ENCODE data around the gene CFHR5. TPM values are rescaled to one million over a fixed set of nuclear protein-coding genes. Genes with fewer than 3 reads are reported as not detected.

Gene CFHR5
- total RNA-seq, 1 experiment from 2014 or later: not detected

- ATAC-seq: no peak
- Mint-ChIP-seq H3K36me3 (no peaks in the 10 kb centered on the region), H3K4me3 (no peak overlapping the region), H3K27me3 (ENCODE audit: low read depth) (no peaks in the 10 kb centered on the region), H3K27ac (no peak overlapping the region), H3K9me3 (no peaks in the 10 kb centered on the region), H3K4me1 (no peaks in the 10 kb centered on the region)
- no peak for TF ChIP-seq CREM (CRISPR knock-in tag; IDR thresholded peaks at IDR 0.05)
- ChIA-PET POLR2A (no interaction called here), CTCF (no interaction called here)
- no peak for DNase-seq (ENCODE audit: low spot score)
Measured at GRCh38 chr1:197036861-197037260, 59.5 kb downstream of the CFHR5 start.

- no peaks in the 10 kb centered on the region for H3K36me3 Mint-ChIP-seq
- TF ChIP-seq TCF7 (CRISPR knock-in tag; IDR thresholded peaks at IDR 0.05; ENCODE audit: low read depth) (no peak), SOX15 (CRISPR knock-in tag; IDR thresholded peaks at IDR 0.05) (no peak), NFYB (CRISPR knock-in tag; conservative IDR thresholded peaks at IDR 0.05; ENCODE audit: low read depth) (no peak), CREB1 (CRISPR knock-in tag; IDR thresholded peaks at IDR 0.05) (no peak), HMGXB4 (CRISPR knock-in tag; IDR thresholded peaks at IDR 0.05) (no peak), ZNF317 (CRISPR knock-in tag; IDR thresholded peaks at IDR 0.05; ENCODE audit: borderline replicate concordance, low read depth) (no peak), OVOL2 (CRISPR knock-in tag; IDR thresholded peaks at IDR 0.05; ENCODE audit: borderline replicate concordance) (no peak), GABPB1 (CRISPR knock-in tag; IDR thresholded peaks at IDR 0.05) (no peak), ZNF138 (CRISPR knock-in tag; conservative IDR thresholded peaks at IDR 0.05) (no peak)
- ATAC-seq (no peak), DNase-seq (ENCODE audit: low spot score) (no peak)
- no peak overlapping the region for H3K4me3 Mint-ChIP-seq
- H3K27ac Mint-ChIP-seq: no peak overlapping the region
- ChIA-PET POLR2A (interaction anchor here (0.7 kb wide), 1 partner anchor 16 kb away, joined by 3 read pairs; no protein-coding TSS in a partner anchor), CTCF (no interaction called here)
- no peaks in the 10 kb centered on the region for H3K9me3 Mint-ChIP-seq
- no peaks in the 10 kb centered on the region for H3K4me1 Mint-ChIP-seq
- no peaks in the 10 kb centered on the region for H3K27me3 Mint-ChIP-seq (ENCODE audit: low read depth)
Measured at GRCh38 chr1:197041486-197042353, 64.4 kb downstream of the CFHR5 start.

GRCh38 chr1:197042676-197043341 is 65.5 kb downstream of the CFHR5 start:
- ATAC-seq (no peak), DNase-seq (ENCODE audit: low spot score) (no peak)
- no peak overlapping the region for H3K27ac Mint-ChIP-seq
- H3K9me3 Mint-ChIP-seq: 0 out of 2 replicates have a peak, but pooled peaks cover 3% of the 10 kb centered on the region
- H3K27me3 Mint-ChIP-seq (ENCODE audit: low read depth): no peaks in the 10 kb centered on the region
- POLR2A ChIA-PET: no interaction called here
- no peak overlapping the region for H3K4me3 Mint-ChIP-seq
- CTCF ChIA-PET: no interaction called here
- H3K36me3 Mint-ChIP-seq: no peaks in the 10 kb centered on the region
- H3K4me1 Mint-ChIP-seq: no peaks in the 10 kb centered on the region
- TF ChIP-seq ZNF423 (CRISPR knock-in tag; IDR thresholded peaks at IDR 0.05) (no peak), MXD4 (CRISPR knock-in tag; IDR thresholded peaks at IDR 0.05; ENCODE audit: borderline replicate concordance) (no peak), TEAD1 (CRISPR knock-in tag; IDR thresholded peaks at IDR 0.05) (no peak), ZNF396 (CRISPR knock-in tag; IDR thresholded peaks at IDR 0.05; ENCODE audit: borderline replicate concordance) (no peak), ZNF425 (CRISPR knock-in tag; conservative IDR thresholded peaks at IDR 0.05) (no peak), TP53 (CRISPR knock-in tag; IDR thresholded peaks at IDR 0.05) (no peak), NFE2L1 (CRISPR knock-in tag; IDR thresholded peaks at IDR 0.05) (no peak), USF2 (CRISPR knock-in tag; IDR thresholded peaks at IDR 0.05) (no peak), ZNF512 (CRISPR knock-in tag; IDR thresholded peaks at IDR 0.05; ENCODE audit: borderline replicate concordance) (no peak), NR3C1 (CRISPR knock-in tag; conservative IDR thresholded peaks at IDR 0.05; ENCODE audit: low read depth) (no peak), ZNF532 (CRISPR knock-in tag; IDR thresholded peaks at IDR 0.05; ENCODE audit: borderline replicate concordance) (no peak)

Data from WTC11 (cell line).